Measurements from ENCODE around the gene TMEM208.
A peak's percentile ranks its signal among the peaks of the same experiment; 100 is the strongest.

Gene TMEM208

GRCh38 chr16:67226804-67227566 is at the start of gene TMEM208:
Gene TMEM208, plus strand, starts transcription at chr16:67227130. Its CDS starts 89 bp downstream, at chr16:67227219.
- DNase-seq (ENCODE audit: low read depth, low spot score): peak; percentile 90
- H3K27ac ChIP-seq: peak within 1 kb of the TSS; percentile 63

- DNase-seq (ENCODE audit: low read depth, low spot score): peak; percentile 89
- H3K27ac ChIP-seq: peak overlapping the region; percentile 43
Observed at GRCh38 chr16:67177743-67178699, 48.9 kb upstream of the TMEM208 start.

- H3K27ac ChIP-seq: peak overlapping the region; percentile 43
- no peak for DNase-seq (ENCODE audit: low read depth, low spot score)
Observed at GRCh38 chr16:67179421-67180080, 47.4 kb upstream of the TMEM208 start.

- DNase-seq (ENCODE audit: low read depth, low spot score): no peak
- no peak overlapping the region for H3K27ac ChIP-seq
Observed at GRCh38 chr16:67180166-67180565, 46.8 kb upstream of the TMEM208 start.

GRCh38 chr16:67181346-67181745 is 45.6 kb upstream of the TMEM208 start:
- H3K27ac ChIP-seq: no peak overlapping the region
- DNase-seq (ENCODE audit: low read depth, low spot score): no peak

- DNase-seq (ENCODE audit: low read depth, low spot score): no peak
- no peak overlapping the region for H3K27ac ChIP-seq
Observed at GRCh38 chr16:67182288-67182687, 44.6 kb upstream of the TMEM208 start.

GRCh38 chr16:67183284-67183626 is 43.7 kb upstream of the TMEM208 start:
- no peak for DNase-seq (ENCODE audit: low read depth, low spot score)
- peak overlapping the region; percentile 90 for H3K27ac ChIP-seq

GRCh38 chr16:67183627-67184452 is 43.1 kb upstream of the TMEM208 start, which contains the start of gene MATCAP1:
Gene MATCAP1, minus strand, starts transcription at chr16:67183963. Its CDS starts 3,353 bp downstream, at chr16:67180610.
- peak; percentile 91 for DNase-seq (ENCODE audit: low read depth, low spot score)
- H3K27ac ChIP-seq: peak within 1 kb of the TSS; percentile 90

- DNase-seq (ENCODE audit: low read depth, low spot score): no peak
- H3K27ac ChIP-seq: peak overlapping the region; percentile 90
Observed at GRCh38 chr16:67184453-67184994, 42.4 kb upstream of the TMEM208 start.

GRCh38 chr16:67184995-67185650 is 41.8 kb upstream of the TMEM208 start:
- no peak overlapping the region for H3K27ac ChIP-seq
- no peak for DNase-seq (ENCODE audit: low read depth, low spot score)

GRCh38 chr16:67185651-67186134 is 41.2 kb upstream of the TMEM208 start:
- no peak for DNase-seq (ENCODE audit: low read depth, low spot score)
- no peak overlapping the region for H3K27ac ChIP-seq

GRCh38 chr16:67186550-67186950 is 40.4 kb upstream of the TMEM208 start:
- no peak for DNase-seq (ENCODE audit: low read depth, low spot score)
- no peak overlapping the region for H3K27ac ChIP-seq

GRCh38 chr16:67187175-67187890 is 39.6 kb upstream of the TMEM208 start:
- H3K27ac ChIP-seq: no peak overlapping the region
- DNase-seq (ENCODE audit: low read depth, low spot score): no peak

GRCh38 chr16:67188323-67188722 is 38.6 kb upstream of the TMEM208 start:
- H3K27ac ChIP-seq: no peak overlapping the region
- no peak for DNase-seq (ENCODE audit: low read depth, low spot score)

GRCh38 chr16:67188798-67189197 is 38.1 kb upstream of the TMEM208 start:
- no peak overlapping the region for H3K27ac ChIP-seq
- no peak for DNase-seq (ENCODE audit: low read depth, low spot score)

- DNase-seq (ENCODE audit: low read depth, low spot score): no peak
- no peak within 1 kb of the TSS for H3K27ac ChIP-seq
Observed at GRCh38 chr16:67190041-67190440, 36.9 kb upstream of the TMEM208 start, which contains the start of gene EXOC3L1. Gene EXOC3L1, minus strand, starts transcription at chr16:67190136. Its CDS starts 460 bp downstream, at chr16:67189676.

GRCh38 chr16:67190448-67191399 is 36.2 kb upstream of the TMEM208 start:
- DNase-seq (ENCODE audit: low read depth, low spot score): no peak
- H3K27ac ChIP-seq: no peak overlapping the region

Measured in epithelial cell of prostate (primary cell).